Right lung (tissue), 10 donors: ENCODE data around the gene HNRNPA3. TPM values are rescaled to one million over a fixed set of nuclear protein-coding genes. Genes with fewer than 3 reads are reported as not detected.
"Not testable (repeated sequence)": the region's sequence is repeated elsewhere in the genome, so short reads cannot be mapped to it uniquely, and the experiment has no call there.

Source experiments
- DNase-seq, 2 donors: peaks; one replicate each; pipeline ENCODE4 v3.0.0-alpha.2; 2013
- long read RNA-seq, 8 donors: transcript quantifications; one replicate each; lab custom pipeline, GENCODE V29; 2026
- polyA plus RNA-seq, 5 donors: library from polyadenylated mRNA; unstranded; fragments of 120-200 nt; gene quantifications; one replicate each; pipeline versions ENCODE4 v1.2.1 to v1.2.3, GENCODE V29; 2013; ENCODE audit warnings: inconsistent platforms in 1 of 5, low replicate concordance in 1 of 5; ENCODE audit not compliant: insufficient read length in 5 of 5, insufficient read depth in 1 of 5

Gene HNRNPA3
- polyA plus RNA-seq: 100 to 1,000 TPM; 503 to 610 (median 584) TPM
- long read RNA-seq, donor 1, full-length matches to known transcripts: 22 of 528 reads
- long read RNA-seq, donor 1, partial matches to known transcripts: 418 of 528 reads
- long read RNA-seq, donor 1, other reads (novel, unspliced or antisense): 88 of 528 reads
- long read RNA-seq, donor 2, full-length matches to known transcripts: 19 of 156 reads
- long read RNA-seq, donor 2, partial matches to known transcripts: 124 of 156 reads
- long read RNA-seq, donor 2, other reads (novel, unspliced or antisense): 13 of 156 reads
- long read RNA-seq, donor 3, full-length matches to known transcripts: 11 of 270 reads
- long read RNA-seq, donor 3, partial matches to known transcripts: 231 of 270 reads
- long read RNA-seq, donor 3, other reads (novel, unspliced or antisense): 28 of 270 reads
- long read RNA-seq, donor 4, full-length matches to known transcripts: 11 of 265 reads
- long read RNA-seq, donor 4, partial matches to known transcripts: 248 of 265 reads
- long read RNA-seq, donor 4, other reads (novel, unspliced or antisense): 6 of 265 reads
- long read RNA-seq, donor 5, full-length matches to known transcripts: 37 of 566 reads
- long read RNA-seq, donor 5, partial matches to known transcripts: 505 of 566 reads
- long read RNA-seq, donor 5, other reads (novel, unspliced or antisense): 24 of 566 reads
- long read RNA-seq, donor 6, full-length matches to known transcripts: 39 of 386 reads
- long read RNA-seq, donor 6, partial matches to known transcripts: 328 of 386 reads
- long read RNA-seq, donor 6, other reads (novel, unspliced or antisense): 19 of 386 reads
- long read RNA-seq, donor 7, full-length matches to known transcripts: 35 of 266 reads
- long read RNA-seq, donor 7, partial matches to known transcripts: 161 of 266 reads
- long read RNA-seq, donor 7, other reads (novel, unspliced or antisense): 70 of 266 reads
- long read RNA-seq, donor 8, full-length matches to known transcripts: 3 of 131 reads
- long read RNA-seq, donor 8, partial matches to known transcripts: 128 of 131 reads
- long read RNA-seq, donor 8, other reads (novel, unspliced or antisense): 0 of 131 reads

DNA sequence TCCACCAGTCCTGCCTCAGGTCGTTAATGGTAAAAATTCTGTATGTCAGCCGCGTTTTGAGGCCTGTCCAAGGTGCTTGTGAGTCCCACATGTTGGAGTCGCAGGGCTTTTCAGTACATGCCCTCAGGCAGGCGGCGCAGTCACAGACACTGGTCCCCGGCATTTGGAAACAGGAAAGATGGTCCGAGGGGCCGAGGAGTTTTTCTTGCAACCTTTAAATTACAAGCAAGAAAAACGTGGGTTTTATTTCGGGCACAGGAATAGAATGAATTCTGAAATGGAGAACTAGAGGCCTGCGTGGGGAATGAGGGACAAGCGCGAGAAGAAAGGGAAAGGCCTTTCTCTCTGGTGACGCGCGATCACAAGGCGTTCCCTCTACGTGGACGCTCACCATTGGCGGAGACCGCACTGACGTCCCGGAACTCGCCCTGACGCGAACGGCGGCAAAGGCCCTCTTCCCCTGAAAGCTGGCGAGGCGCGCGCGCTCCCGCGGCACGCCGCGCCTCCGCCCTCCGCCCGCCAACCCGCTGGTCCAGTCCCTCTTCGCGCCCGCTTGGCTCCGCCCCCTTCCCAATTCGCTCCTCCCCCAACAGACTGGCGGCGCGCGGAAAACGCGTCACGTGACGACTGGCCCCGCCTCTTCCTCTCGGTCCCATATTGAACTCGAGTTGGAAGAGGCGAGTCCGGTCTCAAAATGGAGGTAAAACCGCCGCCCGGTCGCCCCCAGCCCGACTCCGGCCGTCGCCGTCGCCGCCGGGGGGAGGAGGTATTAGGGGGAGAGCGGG lies at the start of gene HNRNPA3:
Gene HNRNPA3, plus strand, starts transcription at position 689 of the 785 bp plus-strand sequence. Its CDS starts 6 bp downstream, at position 695.
- DNase-seq: peak; percentile 100

DNA sequence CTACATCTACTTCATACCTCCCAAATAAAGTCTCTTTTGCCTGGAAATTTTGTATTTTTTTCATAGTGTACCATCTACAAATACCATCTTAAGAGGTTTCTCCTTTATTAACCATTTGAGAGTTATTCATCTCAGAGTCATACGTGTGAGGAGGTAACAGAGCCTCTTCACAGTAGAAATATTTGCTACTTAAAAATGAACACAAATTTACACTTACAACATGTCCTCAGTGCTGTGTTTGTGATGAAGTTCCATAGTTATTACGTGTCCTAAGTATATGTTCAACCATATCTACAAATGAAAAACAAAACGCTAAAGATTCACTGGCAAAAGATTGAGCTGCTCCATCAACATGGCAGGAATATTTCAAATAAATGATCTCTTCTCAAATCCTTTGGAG lies 48.5 kb upstream of the HNRNPA3 start:
- DNase-seq: no peak

GRCh38 chr2:177164584-177165052 lies 48.0 kb upstream of the HNRNPA3 start:
- DNase-seq: peak; percentile 80 to 85

GRCh38 chr2:177165061-177165583 lies 47.5 kb upstream of the HNRNPA3 start:
- DNase-seq: peak; percentile 64 to 66

- DNase-seq: no peak
Observed at GRCh38 chr2:177165721-177166711, 46.6 kb upstream of the HNRNPA3 start.

GRCh38 chr2:177169810-177170514 lies 42.6 kb upstream of the HNRNPA3 start:
- DNase-seq: peak in 1 of 2 donors; percentile 51

DNA sequence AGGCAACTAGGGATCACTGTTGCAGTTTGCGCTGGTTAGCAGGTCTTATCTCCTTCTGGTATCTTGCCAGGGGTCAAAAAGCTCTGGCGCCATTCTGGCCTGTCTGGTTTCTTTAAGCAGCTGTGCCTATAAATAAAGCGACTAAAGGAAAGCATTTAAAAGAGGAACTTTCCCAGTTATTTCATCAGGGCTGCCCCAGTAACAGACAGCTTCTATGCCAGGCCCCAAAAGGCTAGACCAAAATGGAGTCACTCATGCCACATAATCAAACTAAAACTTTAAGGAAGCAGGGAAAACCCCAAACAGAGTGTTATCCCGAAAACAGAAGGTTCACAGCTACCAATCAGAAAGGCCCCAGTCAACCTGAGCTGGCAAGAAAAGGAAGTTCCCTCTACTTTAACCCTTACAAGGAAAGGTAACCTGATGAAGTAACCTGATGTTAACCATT lies 41.2 kb upstream of the HNRNPA3 start:
- DNase-seq: no peak

DNA sequence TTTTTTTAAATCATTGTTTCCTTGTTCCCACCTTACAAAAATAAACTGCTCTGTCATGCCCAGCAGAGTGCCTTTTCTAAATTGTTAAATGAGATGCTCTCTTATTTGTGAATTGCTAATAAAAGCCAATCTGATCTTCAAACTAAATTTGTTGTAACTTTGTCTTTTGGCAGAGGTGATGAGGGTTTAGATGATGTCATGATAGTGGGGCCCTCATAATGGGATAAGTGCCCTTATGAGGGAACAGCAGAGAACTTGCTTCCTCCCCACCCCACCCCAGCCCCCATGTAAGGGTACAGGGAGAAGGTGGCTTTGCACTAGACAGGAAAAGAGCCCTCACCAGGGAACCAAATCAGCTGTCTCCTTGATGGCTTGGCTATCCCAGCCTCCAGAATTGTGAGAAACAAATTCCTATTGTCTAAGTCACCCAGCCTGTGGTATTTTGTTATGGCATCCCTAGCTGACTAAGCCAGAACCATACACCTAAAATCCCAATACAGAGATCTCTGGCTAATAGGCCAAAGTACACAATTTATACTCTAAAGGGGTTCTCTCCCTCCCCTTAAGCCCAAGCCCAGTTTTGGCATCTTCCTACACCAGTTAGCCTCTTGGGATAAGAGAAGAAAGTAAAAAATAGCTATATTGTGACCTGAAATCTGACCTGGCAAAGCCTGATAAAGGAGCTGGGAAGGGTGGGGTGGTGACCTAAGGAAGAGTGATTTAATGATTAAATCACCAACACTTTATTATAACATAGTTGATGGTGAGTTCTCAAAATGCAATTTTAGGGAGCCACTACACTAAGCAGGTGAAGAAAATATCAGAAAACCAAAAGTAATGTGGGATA lies 40.3 kb upstream of the HNRNPA3 start:
- DNase-seq: no peak

GRCh38 chr2:177174486-177174885 lies 38.1 kb upstream of the HNRNPA3 start:
- DNase-seq: no peak

DNA sequence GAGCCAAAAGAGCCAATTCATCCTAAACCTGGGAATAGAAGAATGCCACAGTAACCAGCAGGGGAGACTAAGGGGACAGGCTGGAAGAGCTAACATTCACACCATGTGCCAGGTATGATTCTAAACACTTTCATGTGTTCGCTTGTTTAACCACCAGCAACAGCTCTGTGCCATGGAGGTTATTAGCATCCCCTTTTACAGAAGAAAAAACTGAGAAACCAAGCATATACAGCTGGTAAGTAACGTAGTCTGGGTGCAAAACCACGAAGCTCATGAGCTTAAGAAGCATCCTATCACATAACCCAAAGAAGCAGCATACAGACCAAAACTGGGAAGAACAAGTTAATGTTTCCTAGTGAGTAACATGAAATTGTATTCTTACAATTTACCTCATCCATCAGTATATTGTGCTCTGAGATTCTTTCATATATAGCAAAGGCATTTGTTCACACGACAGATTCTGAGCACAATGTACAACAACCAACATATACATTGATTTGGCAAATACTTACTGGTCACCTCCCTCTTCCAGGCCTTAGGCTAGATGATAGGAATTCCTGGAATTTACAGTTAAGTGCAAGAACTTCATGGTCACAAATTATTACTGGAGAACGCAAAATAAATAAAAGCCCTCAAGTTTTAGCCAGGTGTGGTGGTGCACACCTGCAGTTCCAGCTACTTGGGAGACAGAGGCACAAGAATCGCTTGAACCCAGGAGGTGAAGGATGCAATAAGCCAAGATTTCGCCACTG lies 36.5 kb upstream of the HNRNPA3 start:
- DNase-seq: no peak

GRCh38 chr2:177178797-177179196 lies 33.8 kb upstream of the HNRNPA3 start:
- no peak for DNase-seq

- DNase-seq: no peak
Observed at GRCh38 chr2:177179227-177179626, 33.4 kb upstream of the HNRNPA3 start.

- not testable (repeated sequence) for DNase-seq
Observed at GRCh38 chr2:177179671-177180070, 32.9 kb upstream of the HNRNPA3 start.

- no peak for DNase-seq
Observed at GRCh38 chr2:177180269-177181000, 32.2 kb upstream of the HNRNPA3 start.

DNA sequence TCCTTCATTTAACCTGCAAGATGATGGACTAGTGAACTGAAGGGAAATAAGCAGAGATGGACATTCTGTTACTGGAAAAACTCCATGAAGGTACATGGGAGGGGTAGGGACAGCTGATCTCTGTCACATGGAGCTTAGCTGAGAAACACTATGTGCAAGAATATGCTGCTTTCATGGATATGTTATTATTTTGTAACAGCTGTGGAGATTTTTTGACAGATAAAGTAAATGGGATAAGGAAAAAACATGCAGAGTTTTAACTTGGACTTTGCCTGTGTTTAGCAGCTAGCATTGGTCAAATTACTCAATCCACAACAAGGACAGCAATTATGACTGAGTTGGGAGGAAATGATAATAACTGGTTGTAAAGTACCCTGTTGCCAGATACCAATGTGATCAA lies 28.7 kb upstream of the HNRNPA3 start:
- no peak for DNase-seq

DNA sequence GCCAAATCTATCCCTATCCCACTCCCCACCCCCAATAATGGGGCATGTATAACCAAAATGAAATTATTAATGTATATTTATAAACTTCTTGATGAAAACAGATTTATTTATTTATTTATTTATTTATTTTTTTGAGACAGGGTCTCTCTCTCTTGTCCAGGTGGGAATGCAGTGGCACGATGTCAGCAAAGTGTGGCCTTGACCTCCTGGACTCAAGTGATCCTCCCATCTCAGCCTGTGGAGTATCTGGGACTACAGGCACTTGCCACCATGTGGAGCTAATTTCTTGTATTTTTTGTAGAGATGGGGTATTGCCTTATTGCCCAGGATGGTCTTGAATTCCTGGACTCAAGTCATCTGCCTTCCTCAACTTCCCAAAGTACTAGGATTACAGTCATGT lies 28.0 kb upstream of the HNRNPA3 start:
- DNase-seq: no peak
